Esophagus muscularis mucosa (tissue), 4 donors: ENCODE data around the gene ANTXR1. TPM values are rescaled to one million over a fixed set of nuclear protein-coding genes. Genes with fewer than 3 reads are reported as not detected.
"Not testable (repeated sequence)": the region's sequence is repeated elsewhere in the genome, so short reads cannot be mapped to it uniquely, and the experiment has no call there.

Experiments
- DNase-seq: peaks from one replicate; pipeline ENCODE4 v3.0.0-alpha.2; 2017; ENCODE audit errors: extremely low spot score
- H3K27ac ChIP-seq, 4 donors: fragments of 200-600 bp; sonication (generic); replicated peaks in 1 of 4; 1 replicate in 3 of 4; 2 replicates in 1 of 4; pipeline ENCODE4 v1.5.1; 2016 to 2019; ENCODE audit warnings: mild to moderate bottlenecking in 1 of 4
- H3K27me3 ChIP-seq, 4 donors: fragments of 200-600 bp; sonication (generic); one replicate each; pipeline versions ENCODE4 v1.5.1 to v1.6.0; 2016 to 2019
- H3K36me3 ChIP-seq, 4 donors: fragments of 200-600 bp; sonication (generic); one replicate each; pipeline ENCODE4 v1.5.1; 2016 to 2019
- H3K4me1 ChIP-seq, 4 donors: fragments of 200-600 bp; sonication (generic); one replicate each; pipeline ENCODE4 v1.5.1; 2016 to 2019
- H3K4me3 ChIP-seq, 4 donors: fragments of 200-600 bp; sonication (generic); 1 replicate in 2 of 4; 2 replicates in 2 of 4; pipeline ENCODE4 v1.5.1; 2016 to 2019; ENCODE audit warnings: mild to moderate bottlenecking in 4 of 4, moderate library complexity in 1 of 4
- H3K9me3 ChIP-seq, 4 donors: fragments of 200-600 bp; sonication (generic); 1 replicate in 3 of 4; 2 replicates in 1 of 4; pipeline ENCODE4 v1.5.1; 2016 to 2019
- EP300 ChIP-seq: sonication (generic); formaldehyde crosslinking; IDR thresholded peaks from one replicate; pipeline ENCODE4 v1.6.1; 2017; ENCODE audit warnings: antibody characterized with exemption
- POLR2A ChIP-seq: fragments of 450-650 bp; IDR thresholded peaks from one replicate; pipeline ENCODE4 v1.6.1; 2017; ENCODE audit warnings: antibody characterized with exemption, moderate library complexity, mild to moderate bottlenecking, low read depth
- POLR2AphosphoS5 ChIP-seq, 2 donors: sonication (generic); formaldehyde crosslinking; IDR thresholded peaks; one replicate each; pipeline ENCODE4 v1.6.1; 2017; ENCODE audit warnings: antibody characterized with exemption in 2 of 2
- WGBS: methylation state at CpG from one replicate; pipeline ENCODE4 v1.1.5; 2018; 5-methylcytosine and 5-hydroxymethylcytosine counted together
- intact Hi-C: fragments of 100-400 bp; cut with DNase I; formaldehyde crosslinking; loops from one replicate; pipeline ENCODE4 v1.15.1; 2023
- total RNA-seq, 4 donors: library from RNA; depleted of rRNA; stranded (reverse); fragments of >200 nt; gene quantifications; one replicate each; pipeline versions ENCODE4 v1.1.0 to v1.2.1, GENCODE V29; 2016
- TF ChIP-seq, protein P1 (sequence below), 3 experiments: fragments of 200-600 bp in 2 of 3; fragments of 450-650 bp in 1 of 3; sonication (generic) in 2 of 3; IDR thresholded peaks; one replicate each; pipeline ENCODE4 v1.5.1; 2017 to 2019; ENCODE audit warnings: antibody characterized with exemption in 3 of 3, mild to moderate bottlenecking in 2 of 3, moderate library complexity in 1 of 3

ANTXR1 gene
- total RNA-seq, 4 donors from 2014 or later: 74.6 to 115 (median 92.1) TPM

DNA sequence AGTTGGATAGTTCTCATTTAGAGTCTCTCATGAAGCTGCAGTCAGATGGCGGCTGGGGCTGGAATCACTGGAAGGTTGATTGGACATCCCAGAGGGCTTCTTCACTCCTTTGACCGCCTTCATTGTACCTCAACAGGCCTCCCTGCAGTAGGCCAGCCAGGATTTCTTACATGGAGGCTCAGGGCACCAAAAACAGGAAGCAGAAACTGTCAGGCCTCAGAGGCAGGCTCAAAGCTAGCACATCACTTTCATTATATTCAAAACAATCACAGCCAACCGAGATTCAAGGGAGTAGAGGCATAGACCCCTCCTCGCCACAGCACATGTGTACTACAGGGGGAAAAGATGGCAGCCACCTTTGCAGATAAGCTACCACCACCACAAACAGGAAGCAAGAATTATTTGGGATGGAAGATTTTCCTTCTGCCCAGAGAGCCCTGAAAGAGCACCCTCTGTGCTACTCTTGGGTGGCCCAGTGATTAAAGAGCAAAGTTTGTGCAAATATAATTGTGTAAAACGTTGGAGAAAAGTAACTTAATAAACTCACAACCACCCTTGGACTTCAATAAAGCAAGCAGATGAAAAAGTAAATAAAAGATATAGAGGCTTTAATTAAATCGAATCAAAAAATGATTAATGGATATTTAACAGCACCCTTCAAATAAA is 218.8 kb downstream of the ANTXR1 start:
- H3K9me3 ChIP-seq: no peaks in the 10 kb centered on the region
- H3K27ac ChIP-seq: peak overlapping the region in 2 of 4 donors; percentile 28 to 50
- no peak overlapping the region for H3K4me3 ChIP-seq
- DNase-seq: no peak
- no peak for TF ChIP-seq POLR2A
- TF ChIP-seq, protein P1, sequence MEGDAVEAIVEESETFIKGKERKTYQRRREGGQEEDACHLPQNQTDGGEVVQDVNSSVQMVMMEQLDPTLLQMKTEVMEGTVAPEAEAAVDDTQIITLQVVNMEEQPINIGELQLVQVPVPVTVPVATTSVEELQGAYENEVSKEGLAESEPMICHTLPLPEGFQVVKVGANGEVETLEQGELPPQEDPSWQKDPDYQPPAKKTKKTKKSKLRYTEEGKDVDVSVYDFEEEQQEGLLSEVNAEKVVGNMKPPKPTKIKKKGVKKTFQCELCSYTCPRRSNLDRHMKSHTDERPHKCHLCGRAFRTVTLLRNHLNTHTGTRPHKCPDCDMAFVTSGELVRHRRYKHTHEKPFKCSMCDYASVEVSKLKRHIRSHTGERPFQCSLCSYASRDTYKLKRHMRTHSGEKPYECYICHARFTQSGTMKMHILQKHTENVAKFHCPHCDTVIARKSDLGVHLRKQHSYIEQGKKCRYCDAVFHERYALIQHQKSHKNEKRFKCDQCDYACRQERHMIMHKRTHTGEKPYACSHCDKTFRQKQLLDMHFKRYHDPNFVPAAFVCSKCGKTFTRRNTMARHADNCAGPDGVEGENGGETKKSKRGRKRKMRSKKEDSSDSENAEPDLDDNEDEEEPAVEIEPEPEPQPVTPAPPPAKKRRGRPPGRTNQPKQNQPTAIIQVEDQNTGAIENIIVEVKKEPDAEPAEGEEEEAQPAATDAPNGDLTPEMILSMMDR (IDR thresholded peaks at IDR 0.05): no peak
- TF ChIP-seq POLR2AphosphoS5 (IDR thresholded peaks at IDR 0.05): no peak
- no peak for TF ChIP-seq EP300
- 75% methylated on average over 6 of the region's 6 CpGs for WGBS
- no peaks in the 10 kb centered on the region for H3K36me3 ChIP-seq
- H3K4me1 ChIP-seq: peaks cover 0 to 18% (median 5%) of the 10 kb centered on the region in 4 donors
- H3K27me3 ChIP-seq: no peaks in the 10 kb centered on the region
- intact Hi-C loops: no loop called here

DNA sequence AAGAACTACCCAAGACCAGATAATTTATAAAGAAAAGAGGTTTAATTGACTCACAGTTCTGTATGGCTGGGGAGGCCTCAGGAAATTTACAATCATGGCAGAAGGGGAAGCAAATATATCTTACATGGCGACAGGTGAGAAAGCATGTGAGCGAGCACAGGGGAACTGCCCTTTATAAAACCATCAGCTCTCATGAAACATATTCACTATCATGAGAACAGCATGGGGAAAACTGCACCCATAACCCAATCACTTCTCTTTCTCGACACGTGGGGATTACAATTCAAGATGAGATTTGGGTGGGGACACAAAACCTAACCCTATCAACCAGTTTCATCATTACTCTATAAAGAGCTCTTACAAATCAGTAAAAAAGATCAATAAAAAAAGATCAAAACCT is 222.9 kb downstream of the ANTXR1 start:
- H3K4me3 ChIP-seq, intact Hi-C loops: not testable (repeated sequence)
- WGBS: 92% methylated on average over 4 of the region's 4 CpGs

DNA sequence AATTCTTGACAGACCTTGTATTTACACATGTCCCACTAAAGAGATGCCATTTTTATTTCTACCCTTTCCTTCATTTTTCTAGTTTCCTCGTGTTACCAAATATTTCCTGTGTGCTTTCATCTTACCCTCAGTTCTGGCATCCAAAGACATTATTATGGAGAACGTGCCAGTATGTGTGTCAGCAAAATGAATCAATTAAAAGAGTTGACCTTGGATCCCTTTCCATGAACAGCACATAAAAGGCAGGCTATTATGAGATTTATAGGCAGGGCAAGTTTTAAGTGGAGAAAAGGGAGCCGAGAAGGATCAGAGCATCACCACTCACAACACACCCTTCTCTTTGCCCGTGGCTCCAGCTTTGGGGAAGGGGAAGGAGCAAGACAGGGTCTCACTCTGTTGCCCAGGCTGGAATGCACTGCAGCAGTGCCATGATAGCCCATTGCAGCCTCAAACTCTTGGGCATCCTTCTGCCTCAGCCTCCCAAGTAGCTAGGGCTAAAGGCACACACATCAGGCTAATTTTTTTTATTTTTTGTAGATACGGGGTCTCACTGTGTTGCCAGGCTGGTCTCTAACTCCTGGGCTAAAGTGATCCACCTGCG is 224.2 kb downstream of the ANTXR1 start:
- Histone ChIP-seq H3K4me1 (peaks cover 5 to 35% (median 31%) of the 10 kb centered on the region in 4 donors), H3K27me3 (no peaks in the 10 kb centered on the region), H3K36me3 (no peaks in the 10 kb centered on the region), H3K9me3 (no peaks in the 10 kb centered on the region), H3K4me3 (no peak overlapping the region), H3K27ac (peak overlapping the region; percentile 34 to 52 (median 45))
- 52% methylated on average over 6 of the region's 6 CpGs for WGBS
- no peak for TF ChIP-seq POLR2AphosphoS5 (IDR thresholded peaks at IDR 0.05)
- TF ChIP-seq EP300: no peak
- TF ChIP-seq, protein P1 (IDR thresholded peaks at IDR 0.05): no peak
- TF ChIP-seq POLR2A: no peak
- intact Hi-C loops: no loop called here
- DNase-seq: no peak

More for the DNA sequence above, 222.9 kb downstream of the ANTXR1 start:
- not testable (repeated sequence) for H3K9me3 ChIP-seq, H3K27ac ChIP-seq, H3K27me3 ChIP-seq, DNase-seq, H3K36me3 ChIP-seq
- H3K4me1 ChIP-seq: peaks cover 0 to 30% (median 22%) of the 10 kb centered on the region in 4 donors

DNA sequence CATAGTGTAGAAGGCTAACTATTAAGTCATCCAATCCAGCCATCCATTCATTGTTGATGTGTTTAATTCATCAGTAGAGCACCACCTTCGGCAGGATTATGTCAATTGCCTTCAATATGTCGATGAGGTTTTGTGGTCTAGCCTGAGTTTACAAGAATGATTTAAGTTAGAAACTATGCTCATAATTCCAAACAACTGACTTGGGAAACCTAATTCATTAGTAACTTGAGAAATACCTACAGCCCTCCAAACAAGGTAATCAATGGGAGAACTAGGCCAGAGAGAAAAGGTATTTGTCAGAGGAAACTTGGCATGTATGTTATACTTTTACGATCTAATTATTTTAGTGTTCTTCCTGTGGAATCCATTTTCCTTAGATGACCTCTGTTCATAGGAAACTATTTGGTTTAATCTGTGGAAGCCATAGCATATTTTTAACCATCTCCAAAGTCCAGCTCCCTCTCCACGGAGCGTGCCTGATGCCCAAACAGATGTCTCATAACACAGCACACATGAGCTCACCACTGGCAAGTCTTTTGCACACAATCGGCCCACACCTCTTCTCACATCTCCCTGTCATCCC is 225.6 kb downstream of the ANTXR1 start:
- Histone ChIP-seq H3K36me3 (no peaks in the 10 kb centered on the region), H3K27ac (peak overlapping the region; percentile 13 to 35 (median 33)), H3K4me3 (no peak overlapping the region), H3K27me3 (no peaks in the 10 kb centered on the region), H3K9me3 (no peaks in the 10 kb centered on the region), H3K4me1 (peaks cover 5 to 48% (median 40%) of the 10 kb centered on the region in 4 donors)
- intact Hi-C loops: no loop called here
- no peak for DNase-seq
- WGBS: 44% methylated on average over 6 of the region's 6 CpGs
- no peak for TF ChIP-seq POLR2A
- TF ChIP-seq, protein P1 (IDR thresholded peaks at IDR 0.05): no peak
- TF ChIP-seq POLR2AphosphoS5 (IDR thresholded peaks at IDR 0.05): no peak
- TF ChIP-seq EP300: no peak

DNA sequence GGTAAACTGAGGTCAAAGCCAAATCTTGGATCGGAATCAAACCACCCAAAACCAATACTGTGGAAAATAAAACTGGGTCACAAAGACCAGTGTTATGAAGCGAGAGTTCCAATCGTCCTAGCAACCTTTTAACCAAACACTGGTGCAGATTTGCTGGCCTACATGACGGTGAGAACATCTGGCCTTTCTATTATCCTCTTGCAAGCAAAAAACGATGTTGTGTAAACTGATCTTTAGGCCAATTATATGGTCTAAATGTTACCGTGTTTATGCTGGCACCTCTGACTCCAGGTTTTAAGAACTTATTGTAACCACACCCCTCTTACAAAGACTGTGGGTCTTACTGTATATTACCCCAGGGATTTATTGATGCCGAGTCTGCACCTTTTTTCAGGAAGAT is 228.1 kb downstream of the ANTXR1 start:
- Histone ChIP-seq H3K27me3 (no peaks in the 10 kb centered on the region), H3K27ac (peak overlapping the region; percentile 5 to 61 (median 52)), H3K36me3 (peaks cover 0 to 5% (median 5%) of the 10 kb centered on the region in 4 donors), H3K9me3 (no peaks in the 10 kb centered on the region), H3K4me3 (no peak overlapping the region), H3K4me1 (peaks cover 5 to 63% (median 46%) of the 10 kb centered on the region in 4 donors)
- WGBS: 42% methylated on average over 7 of the region's 7 CpGs
- intact Hi-C loops: no loop called here
- no peak for DNase-seq
- TF ChIP-seq POLR2A (no peak), POLR2AphosphoS5 (IDR thresholded peaks at IDR 0.05) (no peak), EP300 (no peak)
- TF ChIP-seq, protein P1 (IDR thresholded peaks at IDR 0.05): no peak
